Adrenal gland (tissue), 5 donors: ENCODE data around the gene DYSF.

Experiments used
- CTCF ChIP-seq, 6 experiments: fragments of 450-650 bp in 4 of 6; fragments of 200-600 bp in 2 of 6; sonication (generic) in 1 of 6; IDR thresholded peaks; 1 replicate in 5 of 6; 2 replicates in 1 of 6; pipeline versions ENCODE4 v1.5.1 to v1.8.0; 2016 to 2021; ENCODE audit warnings: antibody characterized with exemption in 6 of 6, mild to moderate bottlenecking in 2 of 6, moderate library complexity in 1 of 6
- POLR2A ChIP-seq, 2 donors: fragments of 450-650 bp; IDR thresholded peaks; one replicate each; pipeline ENCODE4 v1.6.1; 2017; ENCODE audit warnings: antibody characterized with exemption in 2 of 2, mild to moderate bottlenecking in 2 of 2, moderate library complexity in 1 of 2
- donor health status: DM: no; HTN: no; CAD: no.

- TF ChIP-seq POLR2A (IDR thresholded peaks at IDR 0.05) (no peak), CTCF (IDR thresholded peaks at IDR 0.05) (no peak)
Observed at GRCh38 chr2:71680925-71681324, 227.6 kb downstream of the DYSF start.
